Esophagus muscularis mucosa (tissue), 4 donors: ENCODE data around the gene AUTS2. TPM values are rescaled to one million over a fixed set of nuclear protein-coding genes. Genes with fewer than 3 reads are reported as not detected.

ENCODE experiments used
- DNase-seq: peaks from one replicate; pipeline ENCODE4 v3.0.0-alpha.2; 2017; ENCODE audit errors: extremely low spot score
- H3K27ac ChIP-seq, 4 donors: fragments of 200-600 bp; sonication (generic); replicated peaks in 1 of 4; 1 replicate in 3 of 4; 2 replicates in 1 of 4; pipeline ENCODE4 v1.5.1; 2016 to 2019; ENCODE audit warnings: mild to moderate bottlenecking in 1 of 4
- H3K27me3 ChIP-seq, 4 donors: fragments of 200-600 bp; sonication (generic); one replicate each; pipeline versions ENCODE4 v1.5.1 to v1.6.0; 2016 to 2019
- H3K36me3 ChIP-seq, 4 donors: fragments of 200-600 bp; sonication (generic); one replicate each; pipeline ENCODE4 v1.5.1; 2016 to 2019
- H3K4me1 ChIP-seq, 4 donors: fragments of 200-600 bp; sonication (generic); one replicate each; pipeline ENCODE4 v1.5.1; 2016 to 2019
- H3K4me3 ChIP-seq, 4 donors: fragments of 200-600 bp; sonication (generic); 1 replicate in 2 of 4; 2 replicates in 2 of 4; pipeline ENCODE4 v1.5.1; 2016 to 2019; ENCODE audit warnings: mild to moderate bottlenecking in 4 of 4, moderate library complexity in 1 of 4
- H3K9me3 ChIP-seq, 4 donors: fragments of 200-600 bp; sonication (generic); 1 replicate in 3 of 4; 2 replicates in 1 of 4; pipeline ENCODE4 v1.5.1; 2016 to 2019
- EP300 ChIP-seq: sonication (generic); formaldehyde crosslinking; IDR thresholded peaks from one replicate; pipeline ENCODE4 v1.6.1; 2017; ENCODE audit warnings: antibody characterized with exemption
- POLR2A ChIP-seq: fragments of 450-650 bp; IDR thresholded peaks from one replicate; pipeline ENCODE4 v1.6.1; 2017; ENCODE audit warnings: antibody characterized with exemption, moderate library complexity, mild to moderate bottlenecking, low read depth
- POLR2AphosphoS5 ChIP-seq, 2 donors: sonication (generic); formaldehyde crosslinking; IDR thresholded peaks; one replicate each; pipeline ENCODE4 v1.6.1; 2017; ENCODE audit warnings: antibody characterized with exemption in 2 of 2
- WGBS: methylation state at CpG from one replicate; pipeline ENCODE4 v1.1.5; 2018; 5-methylcytosine and 5-hydroxymethylcytosine counted together
- intact Hi-C: fragments of 100-400 bp; cut with DNase I; formaldehyde crosslinking; loops from one replicate; pipeline ENCODE4 v1.15.1; 2023
- total RNA-seq, 4 donors: library from RNA; depleted of rRNA; stranded (reverse); fragments of >200 nt; gene quantifications; one replicate each; pipeline versions ENCODE4 v1.1.0 to v1.2.1, GENCODE V29; 2016
- TF ChIP-seq, protein P1 (sequence below), 3 experiments: fragments of 200-600 bp in 2 of 3; fragments of 450-650 bp in 1 of 3; sonication (generic) in 2 of 3; IDR thresholded peaks; one replicate each; pipeline ENCODE4 v1.5.1; 2017 to 2019; ENCODE audit warnings: antibody characterized with exemption in 3 of 3, mild to moderate bottlenecking in 2 of 3, moderate library complexity in 1 of 3

Gene AUTS2
- total RNA-seq, 4 donors from 2014 or later = 18.5 to 44.9 (median 34.2) TPM

DNA sequence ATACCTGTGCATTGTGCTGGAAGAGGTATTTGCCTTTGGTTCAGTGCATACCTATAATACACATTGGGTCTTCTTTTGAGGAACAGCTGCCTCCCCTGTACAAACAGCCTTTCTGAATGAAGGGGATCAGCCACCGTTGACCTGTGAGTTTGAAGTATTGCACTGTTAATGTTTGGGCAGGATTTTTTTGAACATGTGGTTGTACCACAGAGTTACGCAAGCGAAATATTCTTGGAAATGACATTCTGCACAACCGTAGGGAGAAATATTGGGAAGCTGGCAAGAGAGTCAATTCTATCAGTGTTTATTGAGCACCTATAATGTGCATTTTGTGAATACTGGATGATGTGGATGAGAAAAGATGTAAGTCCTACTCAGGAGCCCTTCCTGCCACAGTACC is 270.6 kb downstream of the AUTS2 start:
- no peak overlapping the region for H3K27ac ChIP-seq
- intact Hi-C loops = no loop called here
- 82% methylated on average over 4 of the region's 4 CpGs for WGBS
- no peaks in the 10 kb centered on the region for H3K27me3 ChIP-seq
- H3K4me3 ChIP-seq = no peak overlapping the region
- no peak for DNase-seq
- no peaks in the 10 kb centered on the region for H3K9me3 ChIP-seq
- H3K4me1 ChIP-seq = peaks cover 7 to 26% (median 21%) of the 10 kb centered on the region in 4 donors
- TF ChIP-seq POLR2A (no peak), EP300 (no peak), POLR2AphosphoS5 (IDR thresholded peaks at IDR 0.05) (no peak)
- TF ChIP-seq, protein P1, sequence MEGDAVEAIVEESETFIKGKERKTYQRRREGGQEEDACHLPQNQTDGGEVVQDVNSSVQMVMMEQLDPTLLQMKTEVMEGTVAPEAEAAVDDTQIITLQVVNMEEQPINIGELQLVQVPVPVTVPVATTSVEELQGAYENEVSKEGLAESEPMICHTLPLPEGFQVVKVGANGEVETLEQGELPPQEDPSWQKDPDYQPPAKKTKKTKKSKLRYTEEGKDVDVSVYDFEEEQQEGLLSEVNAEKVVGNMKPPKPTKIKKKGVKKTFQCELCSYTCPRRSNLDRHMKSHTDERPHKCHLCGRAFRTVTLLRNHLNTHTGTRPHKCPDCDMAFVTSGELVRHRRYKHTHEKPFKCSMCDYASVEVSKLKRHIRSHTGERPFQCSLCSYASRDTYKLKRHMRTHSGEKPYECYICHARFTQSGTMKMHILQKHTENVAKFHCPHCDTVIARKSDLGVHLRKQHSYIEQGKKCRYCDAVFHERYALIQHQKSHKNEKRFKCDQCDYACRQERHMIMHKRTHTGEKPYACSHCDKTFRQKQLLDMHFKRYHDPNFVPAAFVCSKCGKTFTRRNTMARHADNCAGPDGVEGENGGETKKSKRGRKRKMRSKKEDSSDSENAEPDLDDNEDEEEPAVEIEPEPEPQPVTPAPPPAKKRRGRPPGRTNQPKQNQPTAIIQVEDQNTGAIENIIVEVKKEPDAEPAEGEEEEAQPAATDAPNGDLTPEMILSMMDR (IDR thresholded peaks at IDR 0.05) = no peak
- no peaks in the 10 kb centered on the region for H3K36me3 ChIP-seq

GRCh38 chr7:69871213-69871885 is 273.1 kb downstream of the AUTS2 start:
- TF ChIP-seq, protein P1 (IDR thresholded peaks at IDR 0.05) = no peak
- Histone ChIP-seq H3K27me3 (no peaks in the 10 kb centered on the region), H3K36me3 (no peaks in the 10 kb centered on the region), H3K4me3 (no peak overlapping the region), H3K9me3 (no peaks in the 10 kb centered on the region), H3K27ac (no peak overlapping the region), H3K4me1 (peaks cover 7 to 18% (median 15%) of the 10 kb centered on the region in 4 donors)
- no peak for DNase-seq
- 84% methylated on average over 7 of the region's 7 CpGs for WGBS
- intact Hi-C loops = no loop called here

- H3K9me3 ChIP-seq = no peaks in the 10 kb centered on the region
- no peaks in the 10 kb centered on the region for H3K36me3 ChIP-seq
- no peak for DNase-seq
- 75% methylated on average over 9 of the region's 9 CpGs for WGBS
- no peak overlapping the region for H3K4me3 ChIP-seq
- TF ChIP-seq EP300 (no peak), POLR2A (no peak), POLR2AphosphoS5 (IDR thresholded peaks at IDR 0.05) (no peak)
- TF ChIP-seq, protein P1 (IDR thresholded peaks at IDR 0.05) = no peak
- intact Hi-C loops = no loop called here
- peaks cover 7 to 18% (median 15%) of the 10 kb centered on the region in 4 donors for H3K4me1 ChIP-seq
- no peaks in the 10 kb centered on the region for H3K27me3 ChIP-seq
- no peak overlapping the region for H3K27ac ChIP-seq
These were observed 273.8 kb downstream of the AUTS2 start for GRCh38 chr7:69871886-69872569.

GRCh38 chr7:69873512-69873911 is 275.2 kb downstream of the AUTS2 start:
- Histone ChIP-seq H3K36me3 (no peaks in the 10 kb centered on the region), H3K27me3 (no peaks in the 10 kb centered on the region), H3K4me1 (peaks cover 7 to 22% (median 17%) of the 10 kb centered on the region in 4 donors), H3K27ac (no peak overlapping the region), H3K9me3 (no peaks in the 10 kb centered on the region), H3K4me3 (no peak overlapping the region)
- no peak for TF ChIP-seq POLR2AphosphoS5 (IDR thresholded peaks at IDR 0.05)
- TF ChIP-seq, protein P1 (IDR thresholded peaks at IDR 0.05) = no peak
- no peak for TF ChIP-seq EP300
- no peak for TF ChIP-seq POLR2A
- no peak for DNase-seq
- 82% methylated on average over 3 of the region's 3 CpGs for WGBS
- intact Hi-C loops = no loop called here
